ENCODE results near the gene TYK2.

The TYK2 gene

DNA sequence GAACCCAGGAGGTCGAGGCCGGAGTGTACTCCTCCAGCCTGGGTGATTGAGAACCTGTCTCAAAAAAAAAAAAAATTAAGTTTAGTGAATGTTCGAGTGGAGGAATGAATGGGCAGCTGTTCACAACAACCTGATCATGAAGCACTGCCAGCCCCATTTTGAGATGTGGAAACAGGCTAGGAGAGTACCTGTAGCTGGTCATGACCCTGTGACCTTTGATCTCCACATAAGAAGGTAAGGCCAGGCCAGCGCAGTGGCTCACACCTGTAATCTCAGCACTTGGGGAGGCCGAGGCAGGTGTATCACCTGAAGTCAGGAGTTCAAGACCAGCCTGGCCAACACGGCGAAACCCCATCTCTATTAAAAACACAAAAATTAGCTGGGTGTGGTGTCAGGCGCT, 54.6 kb downstream of the TYK2 start:
- Mint-ChIP-seq H3K27me3 (ENCODE audit: low read depth) (no peaks in the 10 kb centered on the region), H3K4me1 (ENCODE audit: low read depth) (no peaks in the 10 kb centered on the region), H3K4me3 (no peak overlapping the region), H3K36me3 (ENCODE audit: low read depth) (peaks cover 9% of the 10 kb centered on the region), H3K9me3 (no peaks in the 10 kb centered on the region), H3K27ac (no peak overlapping the region)

DNA sequence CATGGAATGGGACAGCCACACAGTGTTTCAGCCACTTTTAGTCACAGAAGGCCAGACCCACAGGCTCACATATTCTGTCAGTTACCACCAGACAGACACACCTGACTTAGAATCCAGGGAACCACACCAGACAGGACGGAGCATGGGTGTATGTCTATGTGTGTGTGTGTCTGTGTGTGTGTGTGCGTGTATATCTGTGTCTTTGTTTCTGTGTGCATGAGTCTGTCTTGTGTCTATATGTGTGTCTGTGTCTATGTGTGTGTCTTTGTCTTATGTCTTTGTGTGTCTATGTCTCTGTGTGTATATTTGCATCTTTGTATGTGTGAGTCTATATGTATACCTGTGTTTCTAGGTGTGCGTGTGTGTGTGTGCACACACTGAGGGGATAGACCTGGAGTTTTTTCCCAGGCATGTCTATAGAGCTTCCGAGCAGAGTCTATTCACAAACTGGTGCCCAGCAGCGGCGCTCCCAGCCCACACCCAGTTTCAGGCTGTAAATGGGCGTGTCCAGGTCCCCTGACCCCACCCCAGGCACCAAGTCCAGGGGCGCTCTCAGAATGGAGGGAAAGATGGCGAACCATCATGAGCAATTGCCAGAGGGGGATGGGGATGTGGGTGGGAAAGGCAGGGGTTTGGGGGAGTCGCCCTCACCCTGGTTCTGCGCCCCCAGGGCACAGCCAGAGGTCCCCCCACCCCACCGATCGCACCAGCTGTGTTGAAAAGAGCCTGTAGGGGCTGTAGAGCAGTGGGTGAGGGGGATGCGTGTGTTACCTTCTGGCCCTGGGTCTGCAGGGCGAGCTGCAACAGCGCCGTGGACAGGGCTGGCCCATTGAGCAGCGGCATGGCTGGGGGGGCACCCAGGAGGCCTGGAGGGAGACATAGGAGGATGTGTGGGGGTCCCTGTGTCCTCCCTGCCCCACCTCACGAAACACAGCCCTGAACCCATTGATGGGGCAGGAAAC, 58.2 kb downstream of the TYK2 start:
- Mint-ChIP-seq H3K9me3 (no peaks in the 10 kb centered on the region), H3K4me3 (no peak overlapping the region), H3K4me1 (ENCODE audit: low read depth) (no peaks in the 10 kb centered on the region), H3K27ac (no peak overlapping the region), H3K27me3 (ENCODE audit: low read depth) (no peaks in the 10 kb centered on the region), H3K36me3 (ENCODE audit: low read depth) (peaks cover 12% of the 10 kb centered on the region)

DNA sequence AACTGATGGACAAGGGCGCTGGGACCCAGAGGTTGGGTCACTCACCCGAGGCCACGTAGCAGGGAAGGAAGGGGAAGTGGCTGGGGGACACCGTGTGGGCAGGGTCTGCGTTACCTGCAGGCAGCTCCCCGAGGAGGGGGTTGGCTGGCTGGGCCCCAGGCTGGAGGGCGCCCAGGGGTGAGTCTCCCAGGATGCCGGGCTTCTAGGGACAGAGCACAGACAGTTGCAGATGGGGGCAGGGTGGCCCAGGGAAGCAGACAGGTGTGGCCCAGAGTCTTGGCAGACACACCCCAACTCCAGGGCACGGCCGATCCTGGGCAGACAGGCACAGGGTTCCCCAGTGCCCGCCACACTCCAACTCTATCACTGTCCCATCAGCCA, 59.0 kb downstream of the TYK2 start:
- H3K27me3 Mint-ChIP-seq (ENCODE audit: low read depth) = no peaks in the 10 kb centered on the region
- H3K36me3 Mint-ChIP-seq (ENCODE audit: low read depth) = peaks cover 15% of the 10 kb centered on the region
- no peak overlapping the region for H3K4me3 Mint-ChIP-seq
- H3K9me3 Mint-ChIP-seq = no peaks in the 10 kb centered on the region
- H3K4me1 Mint-ChIP-seq (ENCODE audit: low read depth) = no peaks in the 10 kb centered on the region
- no peak overlapping the region for H3K27ac Mint-ChIP-seq

DNA sequence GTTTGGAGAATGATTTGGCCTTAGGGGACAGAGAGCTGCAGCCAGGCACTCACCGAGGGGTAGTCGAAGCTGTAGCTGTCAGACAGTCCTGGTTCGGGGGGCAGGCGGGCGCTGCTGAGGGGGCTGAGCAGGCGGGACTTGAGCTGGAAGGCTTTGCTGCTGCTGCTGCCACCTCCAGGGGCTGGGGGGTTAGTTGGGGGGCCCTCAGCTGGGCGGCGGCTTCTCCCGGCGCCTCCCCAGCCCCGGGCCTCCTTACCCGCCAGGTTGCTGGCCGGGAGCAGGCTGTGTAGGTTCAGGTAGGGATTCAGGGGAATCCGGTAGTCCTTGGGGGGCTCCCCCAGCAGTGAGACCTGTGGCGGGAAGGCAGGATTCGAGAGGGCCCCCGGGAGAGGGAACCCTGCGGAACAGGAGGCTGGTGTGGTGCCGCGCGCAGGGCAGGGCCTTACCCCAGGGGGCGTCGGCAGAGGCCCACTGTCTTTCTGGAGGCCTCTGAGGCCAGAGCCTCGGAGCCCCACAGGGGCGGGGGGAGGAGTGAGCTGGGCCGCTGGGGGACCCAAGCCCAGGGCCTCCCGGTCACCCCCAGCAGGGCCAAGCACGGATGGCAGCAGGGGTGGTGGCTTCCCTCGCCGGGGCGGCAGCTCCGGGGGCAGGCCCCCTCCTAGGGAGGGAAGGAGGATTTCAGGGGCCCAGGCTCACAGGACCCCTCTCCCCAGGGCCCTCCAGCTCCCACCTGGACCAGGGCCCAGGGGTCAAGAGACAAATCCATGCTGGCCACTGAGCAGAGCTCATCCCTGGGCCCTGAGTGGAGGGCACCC, 59.6 kb downstream of the TYK2 start:
- H3K4me3 Mint-ChIP-seq = no peak overlapping the region
- H3K4me1 Mint-ChIP-seq (ENCODE audit: low read depth) = peaks cover 3% of the 10 kb centered on the region
- H3K9me3 Mint-ChIP-seq = no peaks in the 10 kb centered on the region
- peaks cover 18% of the 10 kb centered on the region for H3K36me3 Mint-ChIP-seq (ENCODE audit: low read depth)
- H3K27ac Mint-ChIP-seq = no peak overlapping the region
- H3K27me3 Mint-ChIP-seq (ENCODE audit: low read depth) = no peaks in the 10 kb centered on the region

DNA sequence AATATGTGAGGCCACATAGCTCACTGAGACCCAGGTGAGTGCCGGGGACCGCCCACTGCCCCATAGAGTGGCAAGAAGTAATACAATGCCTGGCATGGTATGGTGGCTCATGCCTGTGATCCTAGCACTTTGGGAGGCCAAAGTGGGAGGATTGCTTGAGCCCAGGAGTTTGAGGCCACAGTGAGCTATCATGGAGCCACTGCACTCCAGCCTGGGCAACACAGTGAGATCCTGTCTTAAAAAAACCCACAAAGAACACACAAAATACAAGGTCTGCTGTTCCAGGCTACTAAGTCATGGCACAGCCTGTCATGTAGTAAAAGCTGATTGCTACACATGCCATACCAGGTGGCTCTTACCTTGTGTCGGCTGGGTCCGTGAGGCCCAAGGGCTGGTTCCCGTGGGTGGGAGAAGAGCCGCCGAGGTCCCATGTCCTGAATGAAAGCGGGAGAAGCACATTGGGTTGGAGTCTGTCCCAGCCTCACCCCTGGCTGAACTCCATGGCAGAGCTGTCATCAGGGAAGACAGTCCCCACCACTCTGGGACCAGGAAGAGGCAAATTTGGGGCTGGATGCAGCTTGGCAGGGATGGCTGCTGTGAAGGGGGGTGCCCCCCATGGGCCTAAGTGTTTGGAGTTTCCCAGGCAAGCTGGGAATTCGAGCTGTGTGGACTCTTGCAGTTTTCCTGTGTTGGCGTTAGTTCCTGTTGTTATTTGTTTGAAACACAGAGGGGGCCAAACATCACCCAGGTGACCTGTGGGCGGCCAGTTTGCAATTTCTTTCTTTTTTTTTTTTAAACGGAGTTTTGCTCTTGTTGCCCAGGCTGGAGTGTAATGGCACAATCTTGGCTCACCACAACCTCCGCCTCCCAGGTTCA, 61.3 kb downstream of the TYK2 start:
- Mint-ChIP-seq H3K4me3 (no peak overlapping the region), H3K27me3 (ENCODE audit: low read depth) (no peaks in the 10 kb centered on the region), H3K4me1 (ENCODE audit: low read depth) (peaks cover 10% of the 10 kb centered on the region), H3K27ac (no peak overlapping the region), H3K9me3 (no peaks in the 10 kb centered on the region), H3K36me3 (ENCODE audit: low read depth) (peaks cover 18% of the 10 kb centered on the region)

DNA sequence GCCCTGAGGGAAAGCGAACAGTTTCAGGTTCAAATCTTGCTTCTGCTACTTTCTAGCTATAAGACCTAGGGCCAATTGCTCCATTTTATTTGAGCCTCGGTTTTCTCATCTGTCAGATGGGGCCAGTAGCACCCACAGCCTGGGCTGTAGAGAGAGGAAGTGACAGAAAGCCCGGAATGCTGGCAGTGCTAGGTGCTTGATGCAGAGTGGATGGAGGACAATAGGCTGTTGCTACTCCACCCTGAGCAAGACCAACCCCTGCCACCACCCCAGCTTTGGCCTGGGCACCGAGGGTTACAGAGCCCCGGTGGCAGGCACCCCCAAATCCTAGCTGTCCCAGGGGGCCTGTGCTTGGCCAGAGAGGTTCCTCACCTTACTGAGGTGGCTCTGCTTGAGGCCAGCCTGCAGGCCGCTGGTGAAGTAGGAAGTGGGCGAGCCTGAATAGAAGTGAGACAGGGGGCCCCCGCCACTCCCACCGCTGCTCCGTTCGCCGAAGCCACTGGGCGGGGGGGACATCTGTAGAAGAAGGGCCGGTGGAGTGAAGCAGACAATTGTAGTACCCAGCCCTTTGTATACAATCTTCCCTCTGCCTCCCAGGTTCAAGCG, 62.4 kb downstream of the TYK2 start:
- no peaks in the 10 kb centered on the region for H3K27me3 Mint-ChIP-seq (ENCODE audit: low read depth)
- peaks cover 18% of the 10 kb centered on the region for H3K36me3 Mint-ChIP-seq (ENCODE audit: low read depth)
- H3K9me3 Mint-ChIP-seq = no peaks in the 10 kb centered on the region
- H3K27ac Mint-ChIP-seq = no peak overlapping the region
- H3K4me3 Mint-ChIP-seq = no peak overlapping the region
- H3K4me1 Mint-ChIP-seq (ENCODE audit: low read depth) = peaks cover 10% of the 10 kb centered on the region

DNA sequence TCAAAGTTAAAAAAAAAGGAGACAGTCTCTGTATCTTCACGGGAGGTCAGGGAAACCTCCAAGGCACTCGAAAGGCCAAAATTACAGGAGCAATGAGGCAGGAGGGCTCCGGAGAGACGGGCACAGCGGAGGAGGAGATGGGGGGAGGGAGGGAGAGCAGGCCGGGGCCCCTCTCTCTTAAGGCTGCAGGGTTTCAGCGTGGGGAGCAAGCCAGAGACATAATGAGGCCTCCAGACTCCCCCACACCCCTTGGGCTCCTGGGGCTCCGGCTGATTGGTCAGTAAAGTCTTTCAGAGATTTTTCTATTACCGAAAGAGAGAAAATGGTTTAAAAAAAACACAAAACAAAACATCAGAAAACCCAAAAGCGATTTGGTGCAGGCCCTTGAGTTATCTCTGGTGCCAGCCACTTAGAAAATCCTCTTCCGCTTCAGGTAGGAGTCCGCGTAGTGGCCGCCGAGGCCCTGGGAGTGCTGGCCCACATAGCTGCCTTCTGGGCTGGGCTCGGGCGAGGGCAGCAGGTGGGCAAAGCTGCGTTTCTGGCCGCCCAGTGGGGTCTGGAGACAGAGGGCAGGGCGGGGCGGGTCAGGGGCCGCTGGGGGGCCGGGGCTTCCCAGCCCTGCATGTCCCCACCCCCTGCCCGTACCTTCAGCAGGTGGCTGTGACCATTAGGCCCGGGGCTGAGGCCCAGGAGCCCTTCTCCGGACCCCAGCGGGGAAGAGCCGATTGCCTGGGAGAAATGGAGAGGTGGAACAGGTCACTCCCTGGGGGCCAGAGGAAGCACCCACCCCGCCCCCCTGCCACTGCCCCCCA, 63.1 kb downstream of the TYK2 start:
- H3K4me3 Mint-ChIP-seq = no peak overlapping the region
- H3K9me3 Mint-ChIP-seq = no peaks in the 10 kb centered on the region
- peaks cover 18% of the 10 kb centered on the region for H3K36me3 Mint-ChIP-seq (ENCODE audit: low read depth)
- H3K27me3 Mint-ChIP-seq (ENCODE audit: low read depth) = no peaks in the 10 kb centered on the region
- H3K4me1 Mint-ChIP-seq (ENCODE audit: low read depth) = peaks cover 10% of the 10 kb centered on the region
- H3K27ac Mint-ChIP-seq = no peak overlapping the region

DNA sequence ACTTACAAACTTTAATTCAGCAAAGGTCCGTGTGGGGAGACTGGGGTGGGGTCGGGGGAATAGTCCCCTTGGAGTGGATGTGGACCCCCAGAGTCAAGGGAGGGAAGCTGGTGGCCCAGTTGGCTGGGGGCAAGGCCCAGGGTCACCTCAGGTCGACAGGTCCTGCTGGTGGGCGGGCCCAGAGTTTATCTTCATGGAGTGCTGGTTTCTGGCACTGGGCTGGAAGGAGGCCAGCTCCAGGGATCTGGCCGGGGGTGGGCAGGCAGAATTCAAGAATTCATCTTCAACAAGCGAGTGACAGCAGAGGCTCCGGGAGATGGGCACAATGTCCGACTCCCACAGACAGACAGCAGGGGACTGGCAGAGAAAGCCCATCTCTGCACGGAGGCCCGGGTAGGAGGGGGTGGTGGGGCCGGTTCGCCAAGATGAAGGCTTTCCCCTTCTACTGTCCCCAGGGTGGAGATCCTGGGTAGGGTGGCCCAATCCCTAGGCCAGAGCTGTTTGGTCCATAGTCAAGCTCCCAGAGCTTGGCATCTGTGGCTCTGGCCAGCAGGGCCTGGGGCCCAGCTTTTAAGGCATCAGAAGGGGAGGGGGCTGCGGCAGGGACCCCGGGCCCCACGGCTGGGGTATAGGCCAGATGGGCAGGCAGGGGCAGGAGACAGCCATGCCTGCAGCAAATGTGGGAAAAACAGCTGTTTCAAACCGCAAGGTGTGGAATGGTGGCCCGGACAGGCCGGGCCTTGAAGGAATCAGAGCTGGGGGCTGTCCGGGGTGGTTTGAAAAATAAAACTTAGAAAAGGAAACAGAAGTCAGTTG, 63.9 kb downstream of the TYK2 start:
- Mint-ChIP-seq H3K4me3 (peak overlapping the region; percentile 67), H3K27me3 (ENCODE audit: low read depth) (no peaks in the 10 kb centered on the region), H3K27ac (peak overlapping the region; percentile 75), H3K36me3 (ENCODE audit: low read depth) (peaks cover 13% of the 10 kb centered on the region), H3K4me1 (ENCODE audit: low read depth) (peaks cover 10% of the 10 kb centered on the region), H3K9me3 (no peaks in the 10 kb centered on the region)

DNA sequence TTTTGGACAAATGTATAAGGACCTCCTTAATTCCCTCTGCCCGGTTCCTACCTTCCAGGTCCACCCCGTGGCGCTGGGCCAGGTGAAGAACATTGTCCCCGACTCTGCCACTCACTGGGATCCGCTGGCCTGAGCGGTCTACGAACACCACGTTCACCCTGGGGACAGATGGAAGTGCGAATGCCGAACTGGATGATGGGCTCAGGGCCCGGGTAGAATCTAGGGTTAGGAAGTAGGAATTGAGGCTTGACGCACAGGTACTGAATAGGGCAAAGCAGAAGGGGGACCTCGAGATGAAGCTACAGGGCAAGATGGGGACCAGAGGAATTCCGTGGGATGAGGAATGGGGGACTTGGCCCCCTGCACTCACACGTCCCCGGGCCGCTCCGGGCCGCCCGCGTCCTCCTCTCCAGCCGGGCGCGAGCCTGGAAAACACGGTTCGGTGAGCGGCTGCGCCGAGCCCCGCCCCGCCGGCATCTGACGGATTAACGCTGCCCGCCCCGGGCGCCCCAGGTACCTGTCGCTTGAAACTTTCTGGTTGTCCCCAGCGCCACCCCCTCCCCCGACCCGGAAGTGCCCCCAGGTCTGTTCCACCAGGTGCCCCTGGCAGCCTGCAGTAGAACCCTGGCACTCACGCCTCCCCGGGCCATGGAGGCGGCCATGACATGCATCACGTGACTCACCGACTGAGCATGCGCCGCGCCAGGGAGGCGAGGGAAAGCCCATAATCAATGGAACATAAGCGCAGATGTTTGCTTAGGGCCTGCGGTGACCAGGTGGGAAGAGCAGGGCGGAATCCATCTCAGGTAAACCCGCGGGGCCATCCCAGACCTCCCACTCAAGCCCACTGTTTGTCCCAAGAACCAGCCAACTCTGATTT, 64.8 kb downstream of the TYK2 start, which contains the start of gene FDX2:
TSS of gene FDX2 (minus strand) at position 681 of the 880 bp plus-strand sequence. CDS start at position 662, 19 bp downstream.
- Mint-ChIP-seq H3K4me1 (ENCODE audit: low read depth) (peaks cover 10% of the 10 kb centered on the region), H3K4me3 (peak within 1 kb of the TSS; percentile 87), H3K9me3 (no peaks in the 10 kb centered on the region), H3K36me3 (ENCODE audit: low read depth) (peaks cover 13% of the 10 kb centered on the region), H3K27ac (peak within 1 kb of the TSS; percentile 75), H3K27me3 (ENCODE audit: low read depth) (no peaks in the 10 kb centered on the region)

DNA sequence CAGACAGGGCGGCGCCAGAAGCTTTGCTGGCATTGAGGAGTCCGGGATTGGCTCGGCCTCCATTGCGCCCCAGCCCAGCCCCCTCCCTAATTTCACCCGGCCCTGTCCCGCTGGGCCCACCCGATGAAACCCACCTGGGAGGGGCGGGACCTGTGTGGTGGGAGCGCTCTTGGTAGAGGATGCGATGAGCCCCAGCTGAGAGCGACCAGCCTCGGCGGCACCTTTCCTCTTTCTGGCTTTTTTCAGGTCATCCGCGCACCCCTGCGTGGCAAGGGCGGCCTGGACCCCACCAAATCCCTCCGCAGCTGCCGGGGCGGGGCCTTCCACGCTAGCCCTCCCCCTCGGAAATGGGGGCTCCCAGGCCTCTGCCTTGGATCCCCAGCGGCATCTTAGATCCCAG, 70.9 kb downstream of the TYK2 start, which contains the start of gene ZGLP1:
TSS of gene ZGLP1 (minus strand) at position 393 of the 400 bp plus-strand sequence.
- no peak within 1 kb of the TSS for H3K27ac Mint-ChIP-seq
- no peaks in the 10 kb centered on the region for H3K36me3 Mint-ChIP-seq (ENCODE audit: low read depth)
- H3K4me3 Mint-ChIP-seq = no peak within 1 kb of the TSS
- H3K27me3 Mint-ChIP-seq (ENCODE audit: low read depth) = no peaks in the 10 kb centered on the region
- H3K9me3 Mint-ChIP-seq = no peaks in the 10 kb centered on the region
- peaks cover 1% of the 10 kb centered on the region for H3K4me1 Mint-ChIP-seq (ENCODE audit: low read depth)

DNA sequence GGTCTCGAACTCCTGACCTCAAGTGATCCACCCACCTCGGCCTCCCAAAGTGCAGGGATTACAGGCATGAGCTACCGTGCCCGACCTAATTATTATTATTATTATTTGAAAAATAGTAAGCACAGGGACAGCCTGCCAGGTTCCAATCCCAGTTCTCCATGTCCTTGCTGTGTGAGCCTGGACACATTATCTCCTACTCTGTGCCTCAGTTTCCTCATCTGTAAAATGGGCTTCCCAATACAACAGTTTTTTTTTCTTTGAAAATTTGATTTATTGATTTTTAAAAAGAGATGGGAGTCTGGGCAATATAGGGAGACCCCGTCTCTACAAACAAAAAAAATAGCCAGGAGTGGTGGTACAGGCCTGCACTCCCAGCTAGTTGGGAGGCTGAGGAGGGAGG, 74.0 kb downstream of the TYK2 start:
- Mint-ChIP-seq H3K27me3 (ENCODE audit: low read depth) (peaks cover 4% of the 10 kb centered on the region), H3K4me3 (no peak overlapping the region), H3K4me1 (ENCODE audit: low read depth) (no peaks in the 10 kb centered on the region), H3K9me3 (no peaks in the 10 kb centered on the region), H3K27ac (no peak overlapping the region), H3K36me3 (ENCODE audit: low read depth) (no peaks in the 10 kb centered on the region)
